Nephron progenitor cell (in vitro differentiated cells): Measurements from ENCODE around the gene CRELD2.

Experiments used
- DNase-seq: peaks from one replicate; pipeline ENCODE4 v3.0.0; 2021
- H3K27ac Mint-ChIP-seq: 2 replicates; pipeline ENCODE4 v1.8.0; 2021; ENCODE audit warnings: mild to moderate bottlenecking, moderate library complexity, mixed read lengths
- H3K27me3 Mint-ChIP-seq: 2 replicates; pipeline ENCODE4 v1.8.0; 2021; ENCODE audit warnings: mild to moderate bottlenecking, low read depth, mixed read lengths; ENCODE audit not compliant: poor library complexity
- H3K36me3 Mint-ChIP-seq: 2 replicates; pipeline ENCODE4 v1.8.0; 2021; ENCODE audit warnings: low read depth, mixed read lengths
- H3K4me1 Mint-ChIP-seq: 2 replicates; pipeline ENCODE4 v1.8.0; 2021; ENCODE audit warnings: mixed read lengths
- H3K4me3 Mint-ChIP-seq: 2 replicates; pipeline ENCODE4 v1.8.0; 2021; ENCODE audit warnings: mild to moderate bottlenecking, moderate library complexity, mixed read lengths
- H3K9me3 Mint-ChIP-seq: 2 replicates; pipeline ENCODE4 v1.8.0; 2021; ENCODE audit warnings: mild to moderate bottlenecking, moderate library complexity, mixed read lengths
- TF ChIP-seq, protein P1 (sequence below): fragments of 200-600 bp; sonication (generic); IDR thresholded peaks from 2 replicates; pipeline ENCODE4 v1.5.0; 2021; ENCODE audit warnings: antibody characterized with exemption

CRELD2 gene

DNA sequence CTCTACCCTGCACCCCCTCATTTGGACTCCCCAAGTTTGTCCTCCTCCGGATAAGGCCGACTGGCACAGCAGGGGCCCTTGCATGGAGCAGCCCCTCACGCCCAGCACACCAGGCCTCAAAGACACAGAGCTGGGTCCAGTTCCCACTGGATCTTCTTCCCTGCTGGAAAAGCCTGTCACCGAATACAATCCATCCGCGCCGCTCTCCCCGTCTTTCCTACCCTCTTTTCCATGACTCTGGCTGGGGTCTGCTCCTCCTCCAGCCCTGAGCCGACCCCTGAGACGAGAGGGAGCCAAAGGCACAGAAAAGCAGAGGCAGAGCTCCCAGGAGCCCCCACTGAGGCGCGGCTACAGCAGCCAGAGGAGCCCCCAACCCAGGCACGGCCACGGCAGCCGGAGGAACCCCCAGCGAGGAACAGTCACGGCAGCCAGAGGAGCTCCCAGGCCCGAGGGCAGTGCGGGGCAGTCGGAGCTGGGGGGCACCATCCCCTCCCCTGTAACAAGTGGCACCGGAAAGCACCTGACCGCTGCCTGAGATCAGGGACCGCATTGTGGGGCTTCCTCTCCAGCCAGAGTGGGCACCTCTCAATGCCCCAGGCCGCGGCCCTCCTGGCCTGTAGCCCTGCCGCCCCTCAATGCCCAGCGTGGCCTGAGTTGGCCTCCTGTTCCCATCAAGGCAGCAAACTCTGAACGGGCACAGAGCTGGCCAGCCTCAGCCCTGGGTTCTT is 12.2 kb upstream of the CRELD2 start:
- no peaks in the 10 kb centered on the region for H3K4me1 Mint-ChIP-seq
- TF ChIP-seq, protein P1, sequence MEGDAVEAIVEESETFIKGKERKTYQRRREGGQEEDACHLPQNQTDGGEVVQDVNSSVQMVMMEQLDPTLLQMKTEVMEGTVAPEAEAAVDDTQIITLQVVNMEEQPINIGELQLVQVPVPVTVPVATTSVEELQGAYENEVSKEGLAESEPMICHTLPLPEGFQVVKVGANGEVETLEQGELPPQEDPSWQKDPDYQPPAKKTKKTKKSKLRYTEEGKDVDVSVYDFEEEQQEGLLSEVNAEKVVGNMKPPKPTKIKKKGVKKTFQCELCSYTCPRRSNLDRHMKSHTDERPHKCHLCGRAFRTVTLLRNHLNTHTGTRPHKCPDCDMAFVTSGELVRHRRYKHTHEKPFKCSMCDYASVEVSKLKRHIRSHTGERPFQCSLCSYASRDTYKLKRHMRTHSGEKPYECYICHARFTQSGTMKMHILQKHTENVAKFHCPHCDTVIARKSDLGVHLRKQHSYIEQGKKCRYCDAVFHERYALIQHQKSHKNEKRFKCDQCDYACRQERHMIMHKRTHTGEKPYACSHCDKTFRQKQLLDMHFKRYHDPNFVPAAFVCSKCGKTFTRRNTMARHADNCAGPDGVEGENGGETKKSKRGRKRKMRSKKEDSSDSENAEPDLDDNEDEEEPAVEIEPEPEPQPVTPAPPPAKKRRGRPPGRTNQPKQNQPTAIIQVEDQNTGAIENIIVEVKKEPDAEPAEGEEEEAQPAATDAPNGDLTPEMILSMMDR, result no peak
- H3K27ac Mint-ChIP-seq, result no peak overlapping the region
- H3K4me3 Mint-ChIP-seq, result no peak overlapping the region
- peaks cover 4% of the 10 kb centered on the region for H3K9me3 Mint-ChIP-seq
- H3K36me3 Mint-ChIP-seq, result peaks cover 38% of the 10 kb centered on the region
- H3K27me3 Mint-ChIP-seq, result no peaks in the 10 kb centered on the region
- no peak for DNase-seq

DNA sequence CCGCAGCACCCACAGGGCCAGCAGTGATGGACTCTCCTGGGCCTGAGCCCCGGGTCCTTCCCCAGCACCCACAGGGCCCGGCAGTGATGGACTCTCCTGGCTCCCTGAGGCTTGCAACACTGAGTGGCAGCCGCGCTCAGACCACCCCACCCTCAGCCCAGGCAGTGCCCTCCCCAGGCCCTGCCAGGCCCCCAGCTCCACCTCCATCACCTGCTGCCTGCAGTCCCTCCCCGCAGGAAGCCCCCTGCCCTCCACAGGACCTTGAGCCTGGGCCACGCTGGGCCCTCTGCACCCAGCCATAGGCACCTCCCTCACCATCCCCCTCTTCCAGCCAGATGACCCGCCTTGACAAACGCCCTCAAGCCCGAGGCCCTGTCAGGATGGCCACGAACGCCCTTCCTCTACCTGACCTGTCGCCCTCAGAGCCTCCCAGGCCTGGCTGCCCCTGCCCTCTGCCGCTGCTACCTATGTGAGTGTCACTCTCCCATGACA is 11.6 kb upstream of the CRELD2 start:
- H3K27ac Mint-ChIP-seq, result peak overlapping the region; percentile 71
- no peak for DNase-seq
- TF ChIP-seq, protein P1, result no peak
- H3K36me3 Mint-ChIP-seq, result peaks cover 32% of the 10 kb centered on the region
- H3K4me3 Mint-ChIP-seq, result no peak overlapping the region
- no peaks in the 10 kb centered on the region for H3K27me3 Mint-ChIP-seq
- no peaks in the 10 kb centered on the region for H3K9me3 Mint-ChIP-seq
- H3K4me1 Mint-ChIP-seq, result no peaks in the 10 kb centered on the region

DNA sequence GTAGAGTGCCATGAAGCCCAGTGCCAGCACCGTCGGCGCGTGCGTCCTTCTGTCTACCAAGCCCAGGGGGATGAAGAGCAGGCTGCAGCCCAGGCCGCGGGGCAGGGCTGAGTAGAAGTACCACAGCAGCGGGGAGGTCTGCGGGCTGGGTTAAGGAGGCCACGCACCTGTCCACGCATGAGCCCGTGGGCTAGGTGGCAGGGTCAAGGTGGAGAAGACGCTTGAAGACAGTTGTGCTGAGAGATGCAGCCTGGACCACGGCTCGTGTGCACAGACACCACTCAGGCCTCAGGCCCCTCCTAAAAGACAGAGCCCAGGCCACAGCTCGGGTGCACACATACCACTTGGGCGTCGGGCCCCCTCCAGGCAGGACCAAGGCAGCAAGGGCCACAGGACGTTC is 10.6 kb upstream of the CRELD2 start:
- Mint-ChIP-seq H3K36me3 (peaks cover 29% of the 10 kb centered on the region), H3K27ac (peak overlapping the region; percentile 19), H3K4me1 (no peaks in the 10 kb centered on the region), H3K27me3 (no peaks in the 10 kb centered on the region), H3K9me3 (no peaks in the 10 kb centered on the region), H3K4me3 (no peak overlapping the region)
- no peak for DNase-seq
- TF ChIP-seq, protein P1, result no peak

DNA sequence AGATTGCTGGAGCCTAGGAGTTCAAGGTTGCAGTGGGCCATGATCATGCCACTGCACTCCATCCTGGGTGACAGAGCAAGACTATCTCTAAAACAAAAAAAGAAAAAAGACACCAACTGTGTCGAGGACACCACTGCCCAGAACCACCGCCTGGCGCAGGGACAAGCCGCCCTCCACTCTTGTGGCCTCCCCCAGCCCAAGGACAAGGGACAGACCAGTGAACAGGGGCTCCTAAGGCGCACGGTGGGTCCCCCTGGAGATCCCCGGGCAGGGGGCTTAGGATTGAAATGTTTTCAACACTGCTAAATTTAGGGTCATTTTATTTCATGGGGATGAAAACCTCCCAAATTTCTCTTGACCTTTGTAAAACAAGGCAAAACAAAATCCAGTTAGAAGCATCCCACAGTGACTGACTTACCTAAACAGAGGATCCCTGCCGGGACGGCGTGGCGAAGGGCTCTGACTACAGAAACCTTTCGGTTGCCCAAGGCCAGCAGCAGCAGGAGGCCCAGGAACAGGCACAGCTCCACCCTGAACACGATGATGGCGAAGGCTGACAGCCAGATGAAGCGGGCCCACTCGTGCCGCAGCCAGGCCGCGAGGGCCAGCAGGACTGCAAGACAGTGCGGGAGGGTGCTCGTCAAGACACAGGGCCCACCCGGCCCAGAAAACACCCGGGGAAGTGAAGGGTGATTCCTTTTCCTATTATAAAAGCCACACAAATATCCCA is 8.8 kb upstream of the CRELD2 start:
- Mint-ChIP-seq H3K9me3 (no peaks in the 10 kb centered on the region), H3K36me3 (peaks cover 25% of the 10 kb centered on the region), H3K4me1 (no peaks in the 10 kb centered on the region), H3K27me3 (no peaks in the 10 kb centered on the region), H3K27ac (peak overlapping the region; percentile 59), H3K4me3 (no peak overlapping the region)
- TF ChIP-seq, protein P1, result no peak
- DNase-seq, result no peak

DNA sequence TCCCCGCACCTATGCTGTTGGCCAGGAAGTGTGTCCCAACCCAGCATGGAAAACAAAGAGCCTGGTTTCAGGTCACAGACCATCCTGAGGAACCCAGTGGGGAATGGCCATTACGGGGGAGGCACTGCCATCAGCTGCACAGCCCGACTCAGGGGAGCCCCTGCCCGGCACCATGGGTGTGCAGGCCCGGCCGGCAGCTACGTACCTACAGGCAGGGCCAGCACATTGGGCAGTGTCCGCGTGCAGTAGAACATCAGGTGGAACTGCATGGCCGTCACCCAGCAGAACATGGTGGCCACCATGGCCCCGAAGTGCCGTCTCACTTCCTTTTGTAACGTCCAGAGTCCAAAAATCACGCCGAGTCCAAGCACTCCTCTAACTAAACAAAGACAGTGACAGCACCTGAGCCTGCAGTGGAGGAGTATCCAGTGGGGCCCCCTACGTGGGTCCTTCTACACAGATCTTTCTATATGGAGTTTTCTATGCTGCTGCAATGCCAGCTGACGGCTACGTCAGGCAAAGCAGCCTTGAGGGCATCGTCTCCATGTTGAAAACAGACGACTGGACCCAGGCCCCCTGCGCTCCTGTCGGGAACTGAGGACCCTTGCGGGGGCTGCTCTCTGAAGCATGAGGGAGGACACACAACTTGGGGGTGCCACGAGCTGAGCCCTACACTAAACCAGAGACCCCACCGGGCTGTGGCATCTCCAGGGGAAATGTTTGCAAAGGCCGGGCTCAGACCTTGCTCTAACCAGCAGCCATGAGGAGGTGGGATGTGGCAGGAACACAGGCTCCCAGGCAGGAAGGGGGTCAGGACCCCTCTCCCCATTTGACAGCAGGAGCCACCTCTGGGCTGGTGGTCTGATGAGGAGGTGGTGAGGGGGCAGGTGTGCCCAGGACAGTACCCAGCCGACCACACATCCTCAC is 7.9 kb upstream of the CRELD2 start:
- no peak for DNase-seq
- Mint-ChIP-seq H3K4me1 (no peaks in the 10 kb centered on the region), H3K4me3 (no peak overlapping the region), H3K27me3 (no peaks in the 10 kb centered on the region), H3K9me3 (no peaks in the 10 kb centered on the region), H3K36me3 (peaks cover 19% of the 10 kb centered on the region), H3K27ac (no peak overlapping the region)
- TF ChIP-seq, protein P1, result no peak
